Measurements from ENCODE around the gene PYHIN1.
"Not testable (repeated sequence)": the region's sequence is repeated elsewhere in the genome, so short reads cannot be mapped to it uniquely, and the experiment has no call there.

Gene PYHIN1

DNA sequence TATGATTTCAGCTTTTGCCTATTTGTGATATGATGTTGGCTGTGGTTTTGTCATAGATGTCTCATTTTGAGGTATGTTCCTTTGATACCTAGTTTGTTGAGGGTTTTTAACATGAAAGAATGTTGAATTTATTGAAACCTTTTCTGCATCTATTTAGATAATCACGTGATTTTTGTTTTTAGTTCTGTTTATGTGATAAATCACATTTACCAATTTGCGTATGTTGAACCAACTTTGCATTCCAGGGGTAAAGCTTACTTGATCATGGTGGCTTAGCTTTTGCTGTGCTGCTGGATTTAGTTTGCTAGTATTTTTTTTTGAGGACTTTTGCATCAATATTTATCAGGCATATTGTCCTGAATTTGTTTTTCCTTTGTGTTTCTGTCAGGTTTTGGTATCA, 51.9 kb downstream of the PYHIN1 start:
- no peak for DNase-seq

- no peak for DNase-seq
These were observed 53.0 kb downstream of the PYHIN1 start for GRCh38 chr1:158984386-158984785.

- DNase-seq = no peak
These were observed 58.1 kb downstream of the PYHIN1 start for GRCh38 chr1:158989424-158989823.

- no peak for DNase-seq
These were observed 61.5 kb downstream of the PYHIN1 start for GRCh38 chr1:158992787-158993312.

GRCh38 chr1:158996998-158997397, 65.6 kb downstream of the PYHIN1 start:
- DNase-seq = no peak

GRCh38 chr1:158998037-158998780, 66.9 kb downstream of the PYHIN1 start:
- DNase-seq = no peak

- DNase-seq = peak in 1 of 2 donors; percentile 57
These were observed 67.4 kb downstream of the PYHIN1 start for GRCh38 chr1:158998781-158999161.

DNA sequence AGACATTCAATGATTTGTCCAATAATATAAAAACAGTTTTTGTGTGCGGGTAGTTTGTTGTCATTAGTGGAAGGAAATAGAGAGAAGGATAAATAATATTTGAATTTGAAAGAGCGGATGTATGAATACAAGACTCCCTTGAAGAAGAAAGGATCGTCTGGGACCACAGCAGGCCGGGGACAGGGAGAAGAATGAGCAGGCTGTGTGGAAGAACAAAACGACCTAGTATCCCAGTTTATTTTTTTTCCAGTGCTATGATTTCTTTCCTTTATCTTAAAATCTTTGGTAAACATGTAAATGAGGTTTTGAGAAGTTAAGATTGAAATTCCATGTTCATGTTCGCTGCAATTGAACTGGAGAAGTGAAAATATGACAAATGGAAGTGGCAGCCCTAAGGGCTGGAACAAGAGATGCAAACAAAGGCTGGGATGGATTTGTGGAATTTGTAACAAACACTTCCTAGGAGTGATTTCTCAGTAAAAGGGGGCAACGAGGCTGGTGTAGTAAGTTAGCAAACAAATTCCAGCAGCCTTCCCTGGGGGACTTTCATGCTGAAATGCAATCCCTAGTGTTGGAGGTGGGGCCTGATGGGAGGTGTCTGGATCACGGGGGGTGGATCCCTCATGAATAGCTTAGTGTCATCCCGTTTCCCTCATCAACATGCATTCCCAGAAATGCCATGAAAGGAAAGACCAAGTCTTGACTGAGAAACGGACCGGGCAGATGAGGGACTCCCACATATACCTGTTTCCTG, 68.1 kb downstream of the PYHIN1 start:
- DNase-seq = no peak

- DNase-seq = no peak
These were observed 68.7 kb downstream of the PYHIN1 start for GRCh38 chr1:159000070-159000409.

DNA sequence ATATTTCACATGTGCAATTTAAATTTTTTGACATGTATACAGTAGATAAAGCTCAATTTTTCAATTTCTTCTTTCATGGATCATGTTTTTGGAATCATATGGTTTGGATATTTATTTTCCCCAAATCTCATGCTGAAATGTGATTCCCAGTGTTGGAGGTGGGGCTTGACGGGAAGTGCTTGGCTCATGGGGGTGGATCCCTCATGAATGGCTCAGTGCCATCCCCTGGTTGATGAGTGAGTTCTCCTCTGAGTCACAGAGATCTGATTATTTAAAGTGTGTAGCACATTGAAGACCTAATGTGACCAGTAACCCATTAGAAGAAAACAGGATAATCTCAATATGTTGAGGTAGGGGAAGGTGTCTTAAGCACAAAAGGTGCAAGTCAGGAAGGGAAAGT, 69.3 kb downstream of the PYHIN1 start:
- DNase-seq = no peak

- DNase-seq = no peak
These were observed 73.8 kb downstream of the PYHIN1 start for GRCh38 chr1:159005161-159005560.

- no peak for DNase-seq
These were observed 74.3 kb downstream of the PYHIN1 start for GRCh38 chr1:159005676-159006075.

- not testable (repeated sequence) for DNase-seq
These were observed 75.0 kb downstream of the PYHIN1 start for GRCh38 chr1:159006210-159006807.

DNA sequence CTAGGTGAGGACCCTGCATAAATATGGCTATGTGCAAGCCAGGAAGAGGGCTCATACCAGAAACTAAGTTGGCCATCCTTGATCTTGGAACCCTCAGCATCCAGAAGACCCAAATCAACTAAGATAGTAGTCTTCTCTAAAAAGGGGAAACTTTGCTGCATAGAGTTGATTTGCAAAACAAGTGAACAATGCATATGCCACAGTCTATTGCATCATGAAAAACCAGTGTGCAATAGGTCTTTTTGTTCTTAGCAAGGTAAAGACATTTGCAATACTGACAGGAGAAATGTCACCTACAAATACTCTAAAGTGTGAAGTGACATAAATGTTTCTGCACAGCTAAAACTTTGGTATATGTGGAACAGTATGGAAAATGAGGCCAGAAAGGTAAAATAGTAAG, 76.4 kb downstream of the PYHIN1 start:
- no peak for DNase-seq

DNA sequence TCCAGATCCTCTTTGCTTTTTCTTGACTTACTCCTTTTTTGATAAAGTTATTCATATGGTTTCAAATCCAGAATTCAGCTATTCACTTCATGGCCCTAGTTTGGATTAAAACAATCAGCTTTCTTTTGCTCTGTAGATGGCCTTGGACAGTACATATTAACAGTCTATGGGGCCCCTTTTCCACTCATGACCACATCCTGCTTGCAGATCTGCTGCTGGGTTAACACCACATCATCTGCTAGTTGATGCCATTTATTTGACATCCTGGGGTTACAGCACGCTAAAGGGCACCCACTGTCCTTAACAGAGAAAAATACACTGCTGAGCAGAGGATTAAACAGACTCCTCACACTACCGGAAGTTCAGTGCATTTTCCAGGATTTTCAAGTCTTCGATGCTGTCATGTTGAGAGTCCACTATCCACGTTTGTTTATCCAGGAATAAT, 77.4 kb downstream of the PYHIN1 start:
- DNase-seq = peak; percentile 48 to 62

DNA sequence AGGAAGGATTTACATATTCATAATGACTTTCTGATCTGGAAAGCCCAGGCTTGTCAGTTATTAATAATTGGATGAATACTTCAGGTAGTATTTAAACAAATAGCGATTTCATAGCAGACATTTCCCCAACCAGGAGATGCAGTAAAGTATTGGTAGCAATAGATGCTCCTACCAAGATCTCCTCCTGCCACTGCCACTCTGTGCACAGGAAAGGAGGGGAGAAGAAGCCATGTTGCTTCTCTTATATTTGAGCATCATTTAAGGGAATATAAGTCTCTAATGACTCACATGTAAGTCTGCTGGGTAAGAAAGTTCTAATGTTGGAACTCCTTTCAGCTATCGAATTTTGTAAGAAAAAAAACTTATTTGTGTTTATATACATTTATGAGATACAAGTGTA, 77.9 kb downstream of the PYHIN1 start:
- no peak for DNase-seq

DNA sequence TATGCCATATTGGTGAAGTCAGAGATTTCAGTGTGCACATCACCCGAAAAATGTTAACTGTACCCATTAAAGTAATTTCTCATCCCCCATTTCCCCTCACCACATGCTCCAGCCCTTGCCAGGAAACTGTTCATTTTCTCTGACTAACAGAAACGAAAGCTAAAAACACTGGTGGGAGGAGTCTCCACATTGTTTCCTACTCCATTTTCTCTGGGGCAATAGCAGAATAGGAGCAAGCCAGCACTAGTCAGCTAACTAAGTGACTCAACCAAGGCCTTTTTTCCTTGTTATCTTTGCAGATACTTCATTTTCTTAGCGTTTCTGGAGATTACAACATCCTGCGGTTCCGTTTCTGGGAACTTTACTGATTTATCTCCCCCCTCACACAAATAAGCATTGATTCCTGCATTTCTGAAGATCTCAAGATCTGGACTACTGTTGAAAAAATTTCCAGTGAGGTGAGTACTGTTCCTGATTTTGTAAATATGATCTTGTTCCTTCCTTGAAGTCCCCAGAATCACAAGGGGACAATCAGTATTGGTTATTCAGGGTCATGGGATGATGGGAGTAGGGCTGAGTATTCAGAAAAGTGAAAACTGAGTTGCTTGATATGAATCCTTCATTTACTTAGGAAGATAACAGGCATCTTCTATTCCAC, 78.5 kb downstream of the PYHIN1 start, which contains the start of gene IFI16:
Gene IFI16 (plus strand): TSS at position 204 of the 658 bp plus-strand sequence. CDS start 4,774 bp downstream, outside the sequence.
- DNase-seq = peak; percentile 35 to 70

DNA sequence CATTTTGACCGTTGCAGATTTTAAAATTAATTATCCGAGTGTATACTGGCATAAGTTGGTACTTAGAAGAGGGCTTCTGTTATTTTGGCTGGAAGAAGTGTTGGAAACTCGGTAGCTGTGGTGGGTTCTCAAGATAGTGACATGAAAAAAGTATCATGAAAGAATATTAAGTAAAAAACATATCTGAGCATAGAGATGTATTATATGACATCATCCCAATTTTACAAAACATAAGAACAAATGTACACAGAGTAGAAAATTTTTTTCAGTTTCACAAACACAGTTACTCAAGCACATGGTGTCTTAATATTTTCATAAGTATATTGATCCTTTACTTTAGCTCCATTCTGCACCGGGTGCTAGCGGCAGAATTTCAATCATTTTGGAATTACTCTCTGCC, 79.0 kb downstream of the PYHIN1 start:
- no peak for DNase-seq

DNA sequence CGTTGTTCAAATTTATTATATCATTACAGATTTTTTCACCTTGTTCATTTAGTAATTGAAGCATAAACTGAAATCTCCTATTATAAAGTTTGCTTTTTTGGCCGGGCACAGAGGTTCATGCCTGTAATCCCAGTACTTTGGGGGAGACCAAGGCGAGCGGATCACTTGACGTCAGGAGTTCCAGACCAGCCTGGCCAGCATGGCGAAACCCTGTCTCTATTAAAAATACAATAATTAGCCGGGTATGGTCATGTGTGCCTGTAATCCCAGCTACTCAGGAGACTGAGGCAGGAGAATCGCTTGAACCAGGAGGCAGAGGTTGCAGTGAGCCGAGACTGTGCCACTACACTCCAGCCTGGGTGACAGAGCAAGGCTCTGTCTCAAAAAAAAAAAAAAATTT, 79.6 kb downstream of the PYHIN1 start:
- DNase-seq = peak; percentile 28 to 30

GRCh38 chr1:159011751-159012150, 80.4 kb downstream of the PYHIN1 start:
- DNase-seq = no peak

GRCh38 chr1:159012495-159012894, 81.1 kb downstream of the PYHIN1 start:
- peak; percentile 61 to 64 for DNase-seq

DNA sequence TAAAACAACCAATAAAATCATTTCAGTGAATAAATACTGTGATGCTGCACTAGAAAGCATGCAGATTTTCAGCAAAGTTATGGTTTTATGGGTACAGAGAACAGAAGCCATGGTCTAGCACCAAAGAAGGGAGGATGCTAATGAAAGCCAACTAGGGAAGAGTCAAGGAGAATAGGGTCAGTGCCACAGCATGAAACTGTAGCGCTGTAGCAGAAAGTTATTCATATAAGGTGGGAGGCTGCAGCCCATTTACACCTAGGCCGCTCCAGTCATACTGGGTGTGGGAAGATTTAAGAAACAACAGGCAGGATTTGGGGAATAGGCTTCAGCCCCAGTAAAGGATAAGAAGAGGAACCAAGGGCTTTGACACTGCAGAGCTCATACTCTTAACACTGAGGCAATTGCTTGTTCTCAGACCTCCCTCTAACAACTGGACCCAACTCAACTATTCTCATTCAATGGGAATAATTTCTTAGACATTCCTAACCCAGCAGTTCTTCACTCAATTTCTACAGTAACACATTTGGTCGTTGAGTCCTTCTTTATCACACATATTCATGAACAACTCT, 82.7 kb downstream of the PYHIN1 start:
- no peak for DNase-seq

DNA sequence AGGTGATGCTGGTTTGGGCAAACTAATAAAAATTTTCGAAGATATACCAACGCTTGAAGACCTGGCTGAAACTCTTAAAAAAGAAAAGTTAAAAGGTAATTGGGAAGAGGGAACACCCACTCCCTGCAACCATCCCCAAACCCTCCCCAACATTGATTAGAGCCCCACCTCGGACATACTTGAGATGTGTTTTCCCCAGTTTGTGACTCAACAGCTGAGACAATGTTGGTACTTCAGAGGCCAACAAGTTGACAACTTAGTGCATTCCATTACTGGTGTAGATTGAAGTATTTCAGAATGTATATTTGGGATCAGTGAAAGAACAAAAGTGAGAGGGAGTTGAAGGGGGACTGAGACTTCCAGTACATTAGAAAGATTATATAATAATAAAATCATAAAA, 83.5 kb downstream of the PYHIN1 start:
- no peak for DNase-seq

Measured in stimulated activated CD4-positive, alpha-beta T cell treated with anti-CD3 and anti-CD28 coated beads, Interleukin-2, amount 100 ng/mL, for 24 hours (primary cell).